Mammary microvascular endothelial cell (primary cell): ENCODE results near the gene SLC25A23. TPM values are rescaled to one million over a fixed set of nuclear protein-coding genes. Genes with fewer than 3 reads are reported as not detected.

Experiments
- total RNA-seq: library from RNA; depleted of rRNA; stranded (reverse); fragments of >200 nt; gene quantifications from 2 replicates; pipeline ENCODE4 v1.2.3, GENCODE V29; 2015

The SLC25A23 gene
- 10.1 and 11.4 TPM in 2 replicates for total RNA-seq

GRCh38 chr19:6459262-6460098 lies at the start of gene SLC25A23:
Gene SLC25A23, minus strand, starts transcription at chr19:6459792. Its CDS starts 164 bp downstream, at chr19:6459628.

GRCh38 chr19:6501740-6502648 lies 42.4 kb upstream of the SLC25A23 start, which contains the start of gene TUBB4A:
Gene TUBB4A, minus strand, starts transcription at chr19:6502309. Its CDS starts 97 bp downstream, at chr19:6502212.

GRCh38 chr19:6481541-6482342 lies 22.1 kb upstream of the SLC25A23 start, which contains the start of gene DENND1C:
Gene DENND1C, minus strand, starts transcription at chr19:6481787. Its CDS starts 92 bp downstream, at chr19:6481695.

GRCh38 chr19:6464070-6464873 lies 4.7 kb upstream of the SLC25A23 start, which contains the start of gene CRB3:
Gene CRB3, plus strand, starts transcription at chr19:6464271. Its CDS starts 431 bp downstream, at chr19:6464702.

GRCh38 chr19:6433663-6434062 lies 25.9 kb downstream of the SLC25A23 start, which contains the start of gene SLC25A41:
Gene SLC25A41, minus strand, starts transcription at chr19:6433763. Its CDS starts 70 bp downstream, at chr19:6433693.

GRCh38 chr19:6424195-6424938 lies 35.2 kb downstream of the SLC25A23 start, which contains the start of gene KHSRP:
Gene KHSRP, minus strand, starts transcription at chr19:6424811. Its CDS starts 110 bp downstream, at chr19:6424701.

GRCh38 chr19:6393074-6393982 lies 66.3 kb downstream of the SLC25A23 start, which contains the start of gene GTF2F1:
Gene GTF2F1, minus strand, starts transcription at chr19:6393164. Its CDS starts 169 bp downstream, at chr19:6392995.

Other genes with a start within 250 kb of the SLC25A23 start
- gene MLLT1, start 179.8 kb downstream of the SLC25A23 start, total RNA-seq = 20.2 and 22.0 TPM in 2 replicates
- not detected in 2 replicates for gene ACER1, start 126.2 kb downstream of the SLC25A23 start, total RNA-seq
- 134 and 153 TPM in 2 replicates for gene CLPP, start 98.3 kb downstream of the SLC25A23 start, total RNA-seq
- gene ALKBH7, start 87.0 kb downstream of the SLC25A23 start, total RNA-seq = 23.7 and 27.7 TPM in 2 replicates
- gene PSPN, start 83.9 kb downstream of the SLC25A23 start, total RNA-seq = 0.84 and 3.9 TPM in 2 replicates
- 35.0 and 39.8 TPM in 2 replicates for gene GTF2F1, start 66.6 kb downstream of the SLC25A23 start, total RNA-seq
- 168 and 220 TPM in 2 replicates for gene KHSRP, start 35.0 kb downstream of the SLC25A23 start, total RNA-seq
- not detected in 2 replicates for gene SLC25A41, start 26.0 kb downstream of the SLC25A23 start, total RNA-seq
- gene CRB3, start 4.5 kb upstream of the SLC25A23 start, total RNA-seq = not detected in 2 replicates
- not detected in 2 replicates for gene DENND1C, start 22.0 kb upstream of the SLC25A23 start, total RNA-seq
- gene TUBB4A, start 42.5 kb upstream of the SLC25A23 start, total RNA-seq = not detected in 2 replicates
- gene TNFSF9, start 71.2 kb upstream of the SLC25A23 start, total RNA-seq = 1.0 and 1.3 TPM in 2 replicates
- gene CD70, start 131.4 kb upstream of the SLC25A23 start, total RNA-seq = 0.33 and 2.8 TPM in 2 replicates
- gene TNFSF14, start 210.4 kb upstream of the SLC25A23 start, total RNA-seq = not detected in 2 replicates